ENCODE results near the gene NCAPD3.
A peak's percentile ranks its signal among the peaks of the same experiment; 100 is the strongest.

The NCAPD3 gene, protein sequence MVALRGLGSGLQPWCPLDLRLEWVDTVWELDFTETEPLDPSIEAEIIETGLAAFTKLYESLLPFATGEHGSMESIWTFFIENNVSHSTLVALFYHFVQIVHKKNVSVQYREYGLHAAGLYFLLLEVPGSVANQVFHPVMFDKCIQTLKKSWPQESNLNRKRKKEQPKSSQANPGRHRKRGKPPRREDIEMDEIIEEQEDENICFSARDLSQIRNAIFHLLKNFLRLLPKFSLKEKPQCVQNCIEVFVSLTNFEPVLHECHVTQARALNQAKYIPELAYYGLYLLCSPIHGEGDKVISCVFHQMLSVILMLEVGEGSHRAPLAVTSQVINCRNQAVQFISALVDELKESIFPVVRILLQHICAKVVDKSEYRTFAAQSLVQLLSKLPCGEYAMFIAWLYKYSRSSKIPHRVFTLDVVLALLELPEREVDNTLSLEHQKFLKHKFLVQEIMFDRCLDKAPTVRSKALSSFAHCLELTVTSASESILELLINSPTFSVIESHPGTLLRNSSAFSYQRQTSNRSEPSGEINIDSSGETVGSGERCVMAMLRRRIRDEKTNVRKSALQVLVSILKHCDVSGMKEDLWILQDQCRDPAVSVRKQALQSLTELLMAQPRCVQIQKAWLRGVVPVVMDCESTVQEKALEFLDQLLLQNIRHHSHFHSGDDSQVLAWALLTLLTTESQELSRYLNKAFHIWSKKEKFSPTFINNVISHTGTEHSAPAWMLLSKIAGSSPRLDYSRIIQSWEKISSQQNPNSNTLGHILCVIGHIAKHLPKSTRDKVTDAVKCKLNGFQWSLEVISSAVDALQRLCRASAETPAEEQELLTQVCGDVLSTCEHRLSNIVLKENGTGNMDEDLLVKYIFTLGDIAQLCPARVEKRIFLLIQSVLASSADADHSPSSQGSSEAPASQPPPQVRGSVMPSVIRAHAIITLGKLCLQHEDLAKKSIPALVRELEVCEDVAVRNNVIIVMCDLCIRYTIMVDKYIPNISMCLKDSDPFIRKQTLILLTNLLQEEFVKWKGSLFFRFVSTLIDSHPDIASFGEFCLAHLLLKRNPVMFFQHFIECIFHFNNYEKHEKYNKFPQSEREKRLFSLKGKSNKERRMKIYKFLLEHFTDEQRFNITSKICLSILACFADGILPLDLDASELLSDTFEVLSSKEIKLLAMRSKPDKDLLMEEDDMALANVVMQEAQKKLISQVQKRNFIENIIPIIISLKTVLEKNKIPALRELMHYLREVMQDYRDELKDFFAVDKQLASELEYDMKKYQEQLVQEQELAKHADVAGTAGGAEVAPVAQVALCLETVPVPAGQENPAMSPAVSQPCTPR (N-terminal part only)

DNA sequence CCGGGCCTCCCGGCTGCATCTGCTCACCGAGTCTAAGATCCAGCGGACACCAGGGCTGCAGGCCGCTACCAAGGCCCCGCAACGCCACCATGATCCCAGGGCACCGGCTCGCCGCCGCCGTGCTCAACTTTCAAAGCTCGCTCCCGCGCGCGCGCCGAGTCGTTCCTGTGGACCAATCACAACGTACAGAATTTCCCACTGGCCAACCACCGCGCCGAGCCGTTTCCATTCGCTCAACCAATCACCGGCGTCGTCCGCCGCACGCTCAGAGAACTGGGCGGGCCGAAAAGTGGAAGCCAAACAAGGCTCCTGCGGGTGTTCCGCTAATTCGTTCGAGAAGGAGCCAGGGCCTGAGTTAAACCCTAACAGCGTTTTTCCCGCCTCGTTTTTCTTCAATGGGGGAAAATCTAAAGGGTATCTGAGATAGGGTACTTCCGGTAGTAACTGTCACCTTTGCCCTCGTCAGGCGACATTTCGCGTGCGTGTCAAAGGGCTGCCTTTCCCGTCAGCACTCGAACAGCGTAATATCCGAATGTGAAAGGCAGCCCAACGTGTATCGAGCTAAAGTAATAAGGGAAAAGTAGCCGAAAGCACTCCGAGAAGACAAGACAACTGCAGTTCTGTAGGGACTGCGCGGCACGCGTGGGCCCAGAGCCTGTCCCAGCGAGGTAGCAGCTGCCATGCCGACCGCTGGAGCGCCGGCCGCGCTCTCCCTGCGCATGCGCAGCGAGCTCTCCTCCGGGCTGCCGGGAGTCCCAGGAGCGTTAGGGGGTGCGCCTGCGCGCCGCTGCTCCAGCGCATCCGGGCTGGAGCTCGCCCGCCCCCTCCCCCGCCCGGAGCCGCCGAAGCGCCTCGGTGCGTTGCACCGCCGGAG is at the start of gene NCAPD3, which contains the start of gene VPS26B:
Gene NCAPD3, minus strand, starts transcription at position 132 of the 874 bp plus-strand sequence. Its CDS starts 41 bp downstream, at position 91.
Gene VPS26B, plus strand, starts transcription at position 836 of the 874 bp plus-strand sequence. CDS start 452 bp downstream, outside the sequence.
- DNase-seq (ENCODE audit: low read depth), result peak; percentile 76
- TF ChIP-seq, protein P1, sequence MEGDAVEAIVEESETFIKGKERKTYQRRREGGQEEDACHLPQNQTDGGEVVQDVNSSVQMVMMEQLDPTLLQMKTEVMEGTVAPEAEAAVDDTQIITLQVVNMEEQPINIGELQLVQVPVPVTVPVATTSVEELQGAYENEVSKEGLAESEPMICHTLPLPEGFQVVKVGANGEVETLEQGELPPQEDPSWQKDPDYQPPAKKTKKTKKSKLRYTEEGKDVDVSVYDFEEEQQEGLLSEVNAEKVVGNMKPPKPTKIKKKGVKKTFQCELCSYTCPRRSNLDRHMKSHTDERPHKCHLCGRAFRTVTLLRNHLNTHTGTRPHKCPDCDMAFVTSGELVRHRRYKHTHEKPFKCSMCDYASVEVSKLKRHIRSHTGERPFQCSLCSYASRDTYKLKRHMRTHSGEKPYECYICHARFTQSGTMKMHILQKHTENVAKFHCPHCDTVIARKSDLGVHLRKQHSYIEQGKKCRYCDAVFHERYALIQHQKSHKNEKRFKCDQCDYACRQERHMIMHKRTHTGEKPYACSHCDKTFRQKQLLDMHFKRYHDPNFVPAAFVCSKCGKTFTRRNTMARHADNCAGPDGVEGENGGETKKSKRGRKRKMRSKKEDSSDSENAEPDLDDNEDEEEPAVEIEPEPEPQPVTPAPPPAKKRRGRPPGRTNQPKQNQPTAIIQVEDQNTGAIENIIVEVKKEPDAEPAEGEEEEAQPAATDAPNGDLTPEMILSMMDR (IDR thresholded peaks at IDR 0.05; ENCODE audit: control insufficient read depth, insufficient read depth, low read depth, low read length, missing control alignments), result no peak
- peak within 1 kb of the TSS; percentile 79 for H3K4me3 ChIP-seq (ENCODE audit: control insufficient read depth, low read depth, low read length)

DNA sequence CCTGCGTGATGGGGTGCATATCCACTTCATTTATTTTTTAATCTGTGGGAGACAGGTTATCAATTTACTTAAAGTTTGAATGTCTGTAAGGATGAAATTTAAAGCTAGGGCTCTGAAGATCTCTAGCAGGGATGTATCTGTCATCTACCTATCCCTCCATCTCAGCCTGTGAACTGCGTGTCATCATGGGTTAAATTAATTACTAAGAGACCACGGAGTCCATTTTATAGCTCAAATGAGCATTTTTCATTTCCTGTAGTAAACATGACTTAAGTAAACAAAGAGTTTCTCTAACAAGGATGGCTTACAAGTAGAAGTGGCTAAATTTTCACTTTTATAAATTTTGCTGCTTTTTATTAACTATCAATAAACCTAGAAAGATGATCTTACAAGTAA is 49.5 kb upstream of the NCAPD3 start:
- no peak overlapping the region for H3K4me3 ChIP-seq (ENCODE audit: control insufficient read depth, low read depth, low read length)
- DNase-seq (ENCODE audit: low read depth), result no peak
- TF ChIP-seq, protein P1 (IDR thresholded peaks at IDR 0.05; ENCODE audit: control insufficient read depth, insufficient read depth, low read depth, low read length, missing control alignments), result no peak

- TF ChIP-seq, protein P1 (IDR thresholded peaks at IDR 0.05; ENCODE audit: control insufficient read depth, insufficient read depth, low read depth, low read length, missing control alignments), result no peak
- peak; percentile 21 for DNase-seq (ENCODE audit: low read depth)
- no peak overlapping the region for H3K4me3 ChIP-seq (ENCODE audit: control insufficient read depth, low read depth, low read length)
Measured at GRCh38 chr11:134272381-134273316, 48.9 kb upstream of the NCAPD3 start.

- no peak overlapping the region for H3K4me3 ChIP-seq (ENCODE audit: control insufficient read depth, low read depth, low read length)
- TF ChIP-seq, protein P1 (IDR thresholded peaks at IDR 0.05; ENCODE audit: control insufficient read depth, insufficient read depth, low read depth, low read length, missing control alignments), result no peak
- no peak for DNase-seq (ENCODE audit: low read depth)
Measured at GRCh38 chr11:134271978-134272377, 48.2 kb upstream of the NCAPD3 start.

DNA sequence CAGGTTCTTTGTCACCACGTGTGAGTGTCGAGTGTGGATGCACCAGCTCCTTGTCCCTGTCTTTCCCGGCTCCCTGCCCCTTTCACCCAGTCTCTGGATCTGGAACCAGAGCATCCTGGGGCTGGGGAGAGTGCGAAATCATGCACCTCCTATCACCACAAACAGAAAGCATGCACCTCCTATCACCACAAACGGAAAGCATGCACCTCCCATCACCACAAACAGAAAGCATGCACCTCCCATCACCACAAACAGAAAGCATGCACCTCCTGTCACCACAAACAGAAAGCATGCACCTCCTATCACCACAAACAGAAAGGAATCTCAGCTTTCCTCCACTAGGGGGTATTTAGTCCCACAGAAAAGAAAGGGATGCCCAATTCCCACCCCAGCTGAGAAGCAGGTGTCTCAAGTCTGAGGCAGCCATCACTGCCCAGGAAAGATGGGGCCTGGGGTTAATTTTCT is 46.5 kb upstream of the NCAPD3 start:
- TF ChIP-seq, protein P1 (IDR thresholded peaks at IDR 0.05; ENCODE audit: control insufficient read depth, insufficient read depth, low read depth, low read length, missing control alignments), result peak; percentile 33
- no peak for DNase-seq (ENCODE audit: low read depth)
- no peak overlapping the region for H3K4me3 ChIP-seq (ENCODE audit: control insufficient read depth, low read depth, low read length)
